SJCRH30 (cell line): ENCODE results near the gene DHX15. TPM values are rescaled to one million over a fixed set of nuclear protein-coding genes. Genes with fewer than 3 reads are reported as not detected.
A peak's percentile ranks its signal among the peaks of the same experiment; 100 is the strongest.

ENCODE experiments used
- DNase-seq, 2 experiments: peaks; one replicate each; pipeline ENCODE4 v3.0.0-alpha.2; 2015 to 2020
- H3K27ac ChIP-seq: fragments of 250-450 bp; sonication (Bioruptor Pico); 2 replicates; pipeline ENCODE4 v1.5.1; 2020; ENCODE audit warnings: mild to moderate bottlenecking, moderate library complexity
- H3K27me3 ChIP-seq: fragments of 250-450 bp; sonication (Bioruptor Pico); 2 replicates; pipeline ENCODE4 v1.5.1; 2020; ENCODE audit warnings: mild to moderate bottlenecking, moderate library complexity
- H3K36me3 ChIP-seq: fragments of 250-450 bp; sonication (Bioruptor Pico); 2 replicates; pipeline ENCODE4 v1.5.1; 2020; ENCODE audit warnings: mild to moderate bottlenecking, moderate library complexity
- H3K4me1 ChIP-seq: fragments of 250-450 bp; sonication (Bioruptor Pico); 2 replicates; pipeline ENCODE4 v1.5.1; 2020; ENCODE audit warnings: mild to moderate bottlenecking, moderate library complexity
- H3K4me3 ChIP-seq: fragments of 250-450 bp; sonication (Bioruptor Pico); 2 replicates; pipeline ENCODE4 v1.5.1; 2020; ENCODE audit warnings: mild to moderate bottlenecking, moderate library complexity
- H3K9me3 ChIP-seq: fragments of 250-450 bp; sonication (Bioruptor Pico); replicated peaks from 2 replicates; pipeline ENCODE4 v1.5.1; 2020; ENCODE audit warnings: mild to moderate bottlenecking, moderate library complexity
- total RNA-seq: library from RNA; depleted of rRNA; stranded (reverse); fragments of >200 nt; shearing (Covaris generic); gene quantifications from 2 replicates; pipeline ENCODE4 v1.2.3, GENCODE V29; 2014; rRNA removed

The DHX15 gene
- total RNA-seq: 425 and 438 TPM in 2 replicates

GRCh38 chr4:24584211-24584850 lies at the start of gene DHX15:
Gene DHX15 (minus strand): TSS chr4:24584554. CDS start chr4:24584393, 161 bp downstream.
- DNase-seq: peak; percentile 96 to 97
- Histone ChIP-seq H3K27me3 (no peaks in the 10 kb centered on the region), H3K9me3 (no peaks in the 10 kb centered on the region), H3K36me3 (peaks cover 29% of the 10 kb centered on the region), H3K27ac (peak within 1 kb of the TSS; percentile 98), H3K4me3 (peak within 1 kb of the TSS; percentile 92), H3K4me1 (peaks cover 3% of the 10 kb centered on the region; the same call in 1 of the 2 replicates)

DNA sequence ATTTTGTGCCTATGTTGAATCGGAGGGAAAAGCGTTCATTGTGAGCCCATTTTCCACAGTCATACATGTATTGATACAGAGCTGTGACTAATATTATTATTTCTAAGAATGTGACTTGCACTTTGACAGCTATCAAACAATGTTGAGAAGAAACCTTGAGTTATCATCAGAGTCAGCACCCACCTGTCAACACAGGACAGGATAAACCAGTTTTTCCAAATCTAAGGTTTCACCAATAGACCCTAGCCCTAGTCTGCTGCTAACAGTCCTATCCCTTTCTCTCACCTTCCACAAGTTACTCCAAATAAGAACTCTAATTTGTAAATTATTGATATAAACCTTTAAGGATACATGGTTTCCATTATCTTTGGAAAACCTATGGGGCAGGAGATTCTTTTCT lies 47.7 kb upstream of the DHX15 start:
- H3K4me3 ChIP-seq: no peak overlapping the region
- H3K9me3 ChIP-seq: no peaks in the 10 kb centered on the region
- H3K4me1 ChIP-seq: no peaks in the 10 kb centered on the region
- DNase-seq: no peak
- H3K27me3 ChIP-seq: peaks cover 5% of the 10 kb centered on the region; the same call in 1 of the 2 replicates
- no peak overlapping the region for H3K27ac ChIP-seq
- H3K36me3 ChIP-seq: no peaks in the 10 kb centered on the region

- Histone ChIP-seq H3K4me1 (no peaks in the 10 kb centered on the region), H3K9me3 (no peaks in the 10 kb centered on the region), H3K27me3 (peaks cover 5% of the 10 kb centered on the region; the same call in 1 of the 2 replicates), H3K36me3 (no peaks in the 10 kb centered on the region), H3K27ac (no peak overlapping the region), H3K4me3 (no peak overlapping the region)
- DNase-seq: no peak
These were observed 46.6 kb upstream of the DHX15 start for GRCh38 chr4:24630937-24631336.

DNA sequence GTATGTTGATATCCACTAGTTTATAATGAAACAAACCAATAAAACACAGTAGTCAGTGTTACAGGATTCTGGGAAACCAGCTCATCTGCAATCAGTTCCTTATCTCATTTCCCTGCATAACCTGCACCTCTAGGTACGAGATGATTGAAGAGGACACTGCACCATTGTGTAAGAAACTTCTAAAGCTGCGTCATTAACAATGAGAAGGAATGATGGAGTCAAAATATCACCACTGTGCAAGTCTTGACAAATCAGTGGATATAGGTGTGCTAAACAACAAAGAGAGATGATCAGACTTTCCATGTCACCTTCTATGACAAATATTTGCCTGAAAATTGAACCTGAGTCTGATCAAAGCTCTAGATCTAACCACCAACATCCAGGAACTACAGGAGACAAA lies 40.7 kb upstream of the DHX15 start:
- Histone ChIP-seq H3K4me1 (peaks cover 3% of the 10 kb centered on the region; the same call in 1 of the 2 replicates), H3K27ac (no peak overlapping the region), H3K4me3 (no peak overlapping the region), H3K36me3 (no peaks in the 10 kb centered on the region), H3K9me3 (no peaks in the 10 kb centered on the region), H3K27me3 (no peaks in the 10 kb centered on the region)
- DNase-seq: no peak

GRCh38 chr4:24624381-24624780 lies 40.0 kb upstream of the DHX15 start:
- peaks cover 3% of the 10 kb centered on the region; the same call in 1 of the 2 replicates for H3K4me1 ChIP-seq
- H3K27me3 ChIP-seq: no peaks in the 10 kb centered on the region
- DNase-seq: peak in 1 of 2 experiments; percentile 51
- no peaks in the 10 kb centered on the region for H3K36me3 ChIP-seq
- H3K9me3 ChIP-seq: no peaks in the 10 kb centered on the region
- no peak overlapping the region for H3K4me3 ChIP-seq
- H3K27ac ChIP-seq: no peak overlapping the region

GRCh38 chr4:24622146-24622834 lies 37.9 kb upstream of the DHX15 start:
- Histone ChIP-seq H3K4me3 (no peak overlapping the region), H3K36me3 (no peaks in the 10 kb centered on the region), H3K4me1 (peaks cover 3% of the 10 kb centered on the region; the same call in 1 of the 2 replicates), H3K9me3 (no peaks in the 10 kb centered on the region), H3K27ac (no peak overlapping the region), H3K27me3 (no peaks in the 10 kb centered on the region)
- DNase-seq: no peak

DNA sequence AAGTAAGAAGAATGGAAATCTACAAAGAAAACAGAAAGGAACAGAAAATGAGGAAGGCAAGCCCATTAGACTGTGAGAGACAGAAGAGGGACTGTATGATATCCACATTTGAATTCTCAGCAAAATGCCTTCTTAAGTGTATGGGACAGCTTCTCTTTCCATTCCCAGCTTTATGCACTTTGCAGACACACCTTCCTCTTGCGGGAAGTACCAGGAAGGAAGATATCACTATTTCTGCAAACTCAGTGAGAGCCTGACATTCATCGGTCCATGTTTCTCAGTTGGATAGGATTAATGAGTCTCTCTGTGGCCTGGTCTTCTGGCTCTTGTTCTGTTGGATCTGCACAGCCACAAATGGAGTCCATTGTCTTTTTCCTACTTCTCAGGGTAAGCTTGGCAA lies 31.6 kb upstream of the DHX15 start:
- Histone ChIP-seq H3K27ac (no peak overlapping the region), H3K27me3 (no peaks in the 10 kb centered on the region), H3K36me3 (no peaks in the 10 kb centered on the region), H3K4me3 (no peak overlapping the region), H3K4me1 (no peaks in the 10 kb centered on the region), H3K9me3 (no peaks in the 10 kb centered on the region)
- no peak for DNase-seq

GRCh38 chr4:24614881-24615280 lies 30.5 kb upstream of the DHX15 start:
- H3K27me3 ChIP-seq: no peaks in the 10 kb centered on the region
- no peak overlapping the region for H3K4me3 ChIP-seq
- no peaks in the 10 kb centered on the region for H3K9me3 ChIP-seq
- H3K36me3 ChIP-seq: no peaks in the 10 kb centered on the region
- no peaks in the 10 kb centered on the region for H3K4me1 ChIP-seq
- no peak overlapping the region for H3K27ac ChIP-seq
- DNase-seq: no peak

DNA sequence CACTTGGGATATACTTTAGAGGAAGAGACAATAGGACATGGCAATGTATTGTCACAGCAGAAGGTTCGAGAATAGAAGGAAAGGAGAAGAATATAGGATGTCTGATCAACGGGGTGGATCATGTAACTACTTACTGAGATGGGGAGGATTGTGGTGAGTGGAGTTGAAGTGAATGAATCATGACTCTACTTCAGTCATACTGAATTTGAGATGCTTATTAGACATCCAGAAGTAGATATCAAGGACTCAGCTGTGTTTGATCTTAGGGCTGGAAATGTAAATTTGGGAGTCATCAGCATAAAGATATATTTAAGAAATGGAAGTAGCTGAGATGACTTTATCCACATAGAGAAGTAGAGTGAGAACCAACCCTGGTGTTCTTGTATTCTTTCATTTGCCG lies 29.1 kb upstream of the DHX15 start:
- no peaks in the 10 kb centered on the region for H3K4me1 ChIP-seq
- no peak overlapping the region for H3K27ac ChIP-seq
- H3K9me3 ChIP-seq: no peaks in the 10 kb centered on the region
- H3K4me3 ChIP-seq: no peak overlapping the region
- no peaks in the 10 kb centered on the region for H3K36me3 ChIP-seq
- no peak for DNase-seq
- H3K27me3 ChIP-seq: no peaks in the 10 kb centered on the region

GRCh38 chr4:24611575-24611974 lies 27.2 kb upstream of the DHX15 start:
- no peak for DNase-seq
- Histone ChIP-seq H3K4me3 (no peak overlapping the region), H3K36me3 (no peaks in the 10 kb centered on the region), H3K27me3 (no peaks in the 10 kb centered on the region), H3K9me3 (no peaks in the 10 kb centered on the region), H3K4me1 (no peaks in the 10 kb centered on the region), H3K27ac (no peak overlapping the region)

DNA sequence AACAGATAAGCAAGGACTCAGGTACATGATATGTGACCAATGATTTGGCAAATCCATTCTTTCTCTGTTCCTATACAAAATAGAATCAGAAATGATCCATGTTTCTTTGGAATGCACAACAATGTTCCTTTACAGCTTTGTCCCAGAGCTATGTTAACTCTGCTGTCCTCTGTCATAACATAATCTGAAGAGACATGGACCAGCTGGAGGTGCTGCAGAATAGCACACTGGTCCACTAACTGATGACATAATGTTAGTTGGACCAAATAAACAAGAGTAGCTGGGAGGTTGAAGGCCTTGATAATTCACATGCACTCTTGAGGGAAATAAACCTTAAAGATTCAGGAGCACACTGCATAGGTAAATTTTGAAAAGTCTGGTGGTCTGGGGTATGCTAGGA lies 23.0 kb upstream of the DHX15 start:
- no peak overlapping the region for H3K4me3 ChIP-seq
- no peak overlapping the region for H3K27ac ChIP-seq
- no peaks in the 10 kb centered on the region for H3K4me1 ChIP-seq
- no peaks in the 10 kb centered on the region for H3K36me3 ChIP-seq
- no peaks in the 10 kb centered on the region for H3K9me3 ChIP-seq
- no peaks in the 10 kb centered on the region for H3K27me3 ChIP-seq
- DNase-seq: no peak

DNA sequence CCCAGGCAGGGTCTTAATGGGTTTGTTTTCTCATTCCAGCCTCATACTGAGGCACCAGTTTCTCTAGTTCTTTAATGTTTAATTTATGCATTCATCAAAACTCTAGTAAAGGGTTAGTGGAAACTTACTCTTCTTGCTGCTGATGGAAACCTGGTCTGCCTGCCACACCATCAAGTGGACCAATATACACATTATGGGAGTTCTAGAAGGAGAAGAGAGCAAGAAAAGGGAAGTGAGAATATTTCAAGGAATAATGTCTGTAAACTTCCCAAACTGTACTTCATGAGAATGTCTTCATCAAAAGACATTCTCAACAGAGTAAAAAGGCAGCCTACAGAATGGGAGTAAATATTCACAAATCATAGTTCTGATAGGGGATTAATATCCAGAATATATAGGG lies 20.9 kb upstream of the DHX15 start:
- no peaks in the 10 kb centered on the region for H3K27me3 ChIP-seq
- no peak for DNase-seq
- H3K4me1 ChIP-seq: no peaks in the 10 kb centered on the region
- no peaks in the 10 kb centered on the region for H3K9me3 ChIP-seq
- H3K4me3 ChIP-seq: no peak overlapping the region
- H3K36me3 ChIP-seq: no peaks in the 10 kb centered on the region
- no peak overlapping the region for H3K27ac ChIP-seq

GRCh38 chr4:24604558-24605214 lies 20.3 kb upstream of the DHX15 start:
- no peak overlapping the region for H3K27ac ChIP-seq
- H3K4me3 ChIP-seq: no peak overlapping the region
- no peak for DNase-seq
- H3K36me3 ChIP-seq: no peaks in the 10 kb centered on the region
- H3K27me3 ChIP-seq: no peaks in the 10 kb centered on the region
- H3K9me3 ChIP-seq: no peaks in the 10 kb centered on the region
- no peaks in the 10 kb centered on the region for H3K4me1 ChIP-seq

GRCh38 chr4:24603343-24603742 lies 19.0 kb upstream of the DHX15 start:
- no peaks in the 10 kb centered on the region for H3K27me3 ChIP-seq
- H3K4me1 ChIP-seq: no peaks in the 10 kb centered on the region
- no peaks in the 10 kb centered on the region for H3K9me3 ChIP-seq
- H3K4me3 ChIP-seq: no peak overlapping the region
- DNase-seq: no peak
- H3K36me3 ChIP-seq: no peaks in the 10 kb centered on the region
- no peak overlapping the region for H3K27ac ChIP-seq

GRCh38 chr4:24601121-24601520 lies 16.8 kb upstream of the DHX15 start:
- Histone ChIP-seq H3K27me3 (no peaks in the 10 kb centered on the region), H3K27ac (no peak overlapping the region), H3K4me1 (no peaks in the 10 kb centered on the region), H3K9me3 (no peaks in the 10 kb centered on the region), H3K4me3 (no peak overlapping the region), H3K36me3 (no peaks in the 10 kb centered on the region)
- DNase-seq: no peak
